ENCODE results near the gene TMEM138. TPM values are rescaled to one million over a fixed set of nuclear protein-coding genes. Genes with fewer than 3 reads are reported as not detected.

TMEM138 gene
- total RNA-seq, 2 donors from 2014 or later = 15.8 to 35.3 TPM

- intact Hi-C loops (cut with DNase I) = no loop called here
Measured at GRCh38 chr11:61333550-61334433, 28.4 kb upstream of the TMEM138 start.

GRCh38 chr11:61334434-61335354 is 27.5 kb upstream of the TMEM138 start:
- DNase-seq = peak in 3 of 4 donors; percentile 55 to 70 (median 56)
- WGBS, 2 donors = 61 to 67% methylated on average over 13 to 16 of the region's 16 CpGs

More at GRCh38 chr11:61333550-61334433, 28.4 kb upstream of the TMEM138 start:
- TF ChIP-seq CTCF (IDR thresholded peaks at IDR 0.05) (no peak), POLR2A (IDR thresholded peaks at IDR 0.05) (no peak)
- ATAC-seq (no peak), DNase-seq (no peak)
- no peaks in the 10 kb centered on the region for H3K9me3 ChIP-seq
- peak overlapping the region; percentile 89 to 90 (median 90) for H3K27ac ChIP-seq
- H3K4me3 ChIP-seq = peak overlapping the region; percentile 91 to 97
- 20 to 26% methylated on average over 16 to 19 of the region's 19 CpGs for WGBS, 2 donors
- H3K27me3 ChIP-seq = no peaks in the 10 kb centered on the region
- peaks cover 50% of the 10 kb centered on the region for H3K4me1 ChIP-seq
- H3K36me3 ChIP-seq (replicated peaks in 1 of 2; ENCODE audit: insufficient read depth in 1 of 2, low read depth in 2 of 2) = peaks cover 0 to 8% of the 10 kb centered on the region in 2 donors

GRCh38 chr11:61335355-61335710 is 26.8 kb upstream of the TMEM138 start:
- DNase-seq = peak in 1 of 4 donors; percentile 26
- 20 to 26% methylated on average over 1 of the region's 1 CpG for WGBS, 2 donors

More at GRCh38 chr11:61334434-61335354, 27.5 kb upstream of the TMEM138 start:
- Histone ChIP-seq H3K27ac (peak overlapping the region; percentile 44 to 89 (median 77)), H3K27me3 (no peaks in the 10 kb centered on the region), H3K4me1 (peaks cover 50% of the 10 kb centered on the region), H3K36me3 (replicated peaks in 1 of 2; ENCODE audit: insufficient read depth in 1 of 2, low read depth in 2 of 2) (peaks cover 0 to 5% of the 10 kb centered on the region in 2 donors), H3K9me3 (no peaks in the 10 kb centered on the region), H3K4me3 (no peak overlapping the region)
- ATAC-seq = no peak
- intact Hi-C loops (cut with DNase I) = no loop called here
- TF ChIP-seq POLR2A (IDR thresholded peaks at IDR 0.05) (no peak), CTCF (IDR thresholded peaks at IDR 0.05) (no peak)

More at GRCh38 chr11:61335355-61335710, 26.8 kb upstream of the TMEM138 start:
- peaks cover 0 to 5% of the 10 kb centered on the region in 2 donors for H3K36me3 ChIP-seq (replicated peaks in 1 of 2; ENCODE audit: insufficient read depth in 1 of 2, low read depth in 2 of 2)
- H3K27ac ChIP-seq = peak overlapping the region; percentile 44 to 89 (median 77)
- no peak for ATAC-seq
- H3K27me3 ChIP-seq = no peaks in the 10 kb centered on the region
- no peaks in the 10 kb centered on the region for H3K9me3 ChIP-seq
- TF ChIP-seq CTCF (IDR thresholded peaks at IDR 0.05) (no peak), POLR2A (IDR thresholded peaks at IDR 0.05) (no peak)
- H3K4me3 ChIP-seq = no peak overlapping the region
- intact Hi-C loops (cut with DNase I) = no loop called here
- H3K4me1 ChIP-seq = peaks cover 50% of the 10 kb centered on the region

Data from body of pancreas (tissue), 4 donors.